Bladder microvascular endothelial cell (primary cell): ENCODE results near the gene ARAP3. TPM values are rescaled to one million over a fixed set of nuclear protein-coding genes. Genes with fewer than 3 reads are reported as not detected.

Experiments used
- total RNA-seq: library from RNA; depleted of rRNA; stranded (reverse); fragments of >200 nt; gene quantifications from 2 replicates; pipeline ENCODE4 v1.2.3, GENCODE V29; 2014

Gene ARAP3, protein sequence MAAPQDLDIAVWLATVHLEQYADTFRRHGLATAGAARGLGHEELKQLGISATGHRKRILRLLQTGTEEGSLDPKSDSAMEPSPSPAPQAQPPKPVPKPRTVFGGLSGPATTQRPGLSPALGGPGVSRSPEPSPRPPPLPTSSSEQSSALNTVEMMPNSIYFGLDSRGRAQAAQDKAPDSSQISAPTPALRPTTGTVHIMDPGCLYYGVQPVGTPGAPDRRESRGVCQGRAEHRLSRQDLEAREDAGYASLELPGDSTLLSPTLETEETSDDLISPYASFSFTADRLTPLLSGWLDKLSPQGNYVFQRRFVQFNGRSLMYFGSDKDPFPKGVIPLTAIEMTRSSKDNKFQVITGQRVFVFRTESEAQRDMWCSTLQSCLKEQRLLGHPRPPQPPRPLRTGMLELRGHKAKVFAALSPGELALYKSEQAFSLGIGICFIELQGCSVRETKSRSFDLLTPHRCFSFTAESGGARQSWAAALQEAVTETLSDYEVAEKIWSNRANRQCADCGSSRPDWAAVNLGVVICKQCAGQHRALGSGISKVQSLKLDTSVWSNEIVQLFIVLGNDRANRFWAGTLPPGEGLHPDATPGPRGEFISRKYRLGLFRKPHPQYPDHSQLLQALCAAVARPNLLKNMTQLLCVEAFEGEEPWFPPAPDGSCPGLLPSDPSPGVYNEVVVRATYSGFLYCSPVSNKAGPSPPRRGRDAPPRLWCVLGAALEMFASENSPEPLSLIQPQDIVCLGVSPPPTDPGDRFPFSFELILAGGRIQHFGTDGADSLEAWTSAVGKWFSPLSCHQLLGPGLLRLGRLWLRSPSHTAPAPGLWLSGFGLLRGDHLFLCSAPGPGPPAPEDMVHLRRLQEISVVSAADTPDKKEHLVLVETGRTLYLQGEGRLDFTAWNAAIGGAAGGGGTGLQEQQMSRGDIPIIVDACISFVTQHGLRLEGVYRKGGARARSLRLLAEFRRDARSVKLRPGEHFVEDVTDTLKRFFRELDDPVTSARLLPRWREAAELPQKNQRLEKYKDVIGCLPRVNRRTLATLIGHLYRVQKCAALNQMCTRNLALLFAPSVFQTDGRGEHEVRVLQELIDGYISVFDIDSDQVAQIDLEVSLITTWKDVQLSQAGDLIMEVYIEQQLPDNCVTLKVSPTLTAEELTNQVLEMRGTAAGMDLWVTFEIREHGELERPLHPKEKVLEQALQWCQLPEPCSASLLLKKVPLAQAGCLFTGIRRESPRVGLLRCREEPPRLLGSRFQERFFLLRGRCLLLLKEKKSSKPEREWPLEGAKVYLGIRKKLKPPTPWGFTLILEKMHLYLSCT (N-terminal part only)
- 26.2 and 58.8 TPM in 2 replicates for total RNA-seq

DNA sequence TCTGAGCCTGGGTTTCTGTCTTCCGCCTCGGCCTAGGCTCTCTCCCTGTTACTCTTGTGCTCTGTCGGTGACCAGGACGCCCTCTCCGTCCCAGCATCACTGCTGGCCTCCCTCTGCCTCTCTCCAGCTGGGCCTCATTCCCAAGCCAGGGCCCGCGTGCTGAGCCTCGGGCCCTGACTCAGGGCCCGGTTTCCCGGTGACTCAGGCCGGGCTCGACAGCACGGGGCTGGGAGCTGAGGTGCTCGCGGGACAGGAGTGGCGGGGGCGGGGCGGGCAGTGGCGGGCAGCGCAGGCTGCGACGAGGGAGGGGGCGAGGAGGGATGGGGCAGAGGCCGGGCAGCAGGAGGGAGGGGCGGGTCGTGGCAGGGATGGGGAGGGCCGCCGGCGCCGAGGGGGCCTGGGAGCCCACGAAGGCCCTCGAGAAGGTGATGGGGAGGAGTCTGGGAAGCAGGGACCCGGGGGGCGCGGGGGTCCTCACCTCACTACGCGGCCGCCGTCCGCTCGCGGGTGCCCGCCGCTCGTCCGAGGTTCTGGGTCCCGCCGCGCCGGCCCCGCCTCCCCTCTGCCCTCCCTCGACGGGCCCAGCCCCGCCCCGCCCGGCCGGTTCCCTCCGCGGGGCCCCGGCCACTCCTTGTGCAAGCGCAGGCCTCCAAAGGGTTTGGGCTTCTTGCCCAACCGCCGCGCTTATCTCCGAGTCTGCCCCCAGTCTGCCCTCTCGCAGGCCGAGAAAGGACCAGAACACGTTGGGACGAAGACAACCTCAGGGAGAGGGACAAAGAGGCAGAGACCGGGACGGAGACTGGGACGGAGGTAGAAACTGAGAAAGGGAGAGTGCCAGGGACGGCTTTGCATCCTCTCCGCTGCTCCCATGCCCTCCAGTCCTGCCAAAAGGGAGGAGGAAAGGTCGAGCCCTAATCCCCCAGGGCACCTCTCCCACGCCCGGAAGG, at the start of gene ARAP3:
Gene ARAP3, minus strand, starts transcription at position 536 of the 947 bp plus-strand sequence. CDS start 1,744 bp downstream, outside the sequence.

DNA sequence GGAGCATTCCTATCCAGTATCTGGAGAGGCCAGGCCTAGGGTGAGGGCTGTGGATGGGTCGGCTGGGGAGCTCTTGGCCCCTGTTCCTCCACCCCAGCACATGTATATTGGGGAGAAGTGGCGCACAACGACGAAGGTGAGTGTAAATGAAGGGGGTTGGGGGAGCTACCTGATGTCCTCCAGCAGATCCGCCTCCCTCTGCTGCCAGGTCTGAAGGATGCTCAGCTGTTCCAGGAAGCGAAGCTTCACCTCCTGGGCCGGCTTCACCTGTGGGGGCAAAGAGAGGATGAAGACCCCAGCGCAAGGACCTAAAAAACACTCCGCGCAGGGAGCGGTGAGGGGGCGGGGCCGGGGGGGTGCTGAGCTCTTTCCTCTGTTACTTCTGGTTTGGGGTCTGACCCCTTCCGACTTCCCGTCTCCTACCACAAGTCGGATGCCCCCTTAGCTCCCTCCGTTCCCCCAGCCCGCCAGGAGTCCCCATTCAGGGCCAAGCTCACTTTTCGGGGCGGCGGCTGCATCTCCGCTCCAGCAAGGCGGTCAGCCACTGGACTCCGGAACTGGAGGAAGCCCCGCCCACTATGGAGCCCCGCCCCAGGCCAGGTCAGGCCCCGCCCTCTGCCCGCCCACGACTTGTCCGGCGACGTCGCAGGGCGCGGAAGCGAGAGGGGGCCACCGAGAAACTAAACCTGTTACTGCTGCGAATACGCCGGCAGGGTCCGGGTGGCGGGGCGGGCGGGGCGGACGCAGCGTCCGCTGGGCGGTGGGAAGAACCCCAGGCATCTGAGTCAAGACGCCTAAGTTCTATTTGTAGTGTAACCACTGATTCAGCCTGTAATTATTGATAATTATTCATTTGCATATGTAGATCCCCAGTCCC, 30.9 kb downstream of the ARAP3 start, which contains the start of gene FCHSD1:
Gene FCHSD1, minus strand, starts transcription at position 568 of the 877 bp plus-strand sequence. Its CDS starts 50 bp downstream, at position 518.

DNA sequence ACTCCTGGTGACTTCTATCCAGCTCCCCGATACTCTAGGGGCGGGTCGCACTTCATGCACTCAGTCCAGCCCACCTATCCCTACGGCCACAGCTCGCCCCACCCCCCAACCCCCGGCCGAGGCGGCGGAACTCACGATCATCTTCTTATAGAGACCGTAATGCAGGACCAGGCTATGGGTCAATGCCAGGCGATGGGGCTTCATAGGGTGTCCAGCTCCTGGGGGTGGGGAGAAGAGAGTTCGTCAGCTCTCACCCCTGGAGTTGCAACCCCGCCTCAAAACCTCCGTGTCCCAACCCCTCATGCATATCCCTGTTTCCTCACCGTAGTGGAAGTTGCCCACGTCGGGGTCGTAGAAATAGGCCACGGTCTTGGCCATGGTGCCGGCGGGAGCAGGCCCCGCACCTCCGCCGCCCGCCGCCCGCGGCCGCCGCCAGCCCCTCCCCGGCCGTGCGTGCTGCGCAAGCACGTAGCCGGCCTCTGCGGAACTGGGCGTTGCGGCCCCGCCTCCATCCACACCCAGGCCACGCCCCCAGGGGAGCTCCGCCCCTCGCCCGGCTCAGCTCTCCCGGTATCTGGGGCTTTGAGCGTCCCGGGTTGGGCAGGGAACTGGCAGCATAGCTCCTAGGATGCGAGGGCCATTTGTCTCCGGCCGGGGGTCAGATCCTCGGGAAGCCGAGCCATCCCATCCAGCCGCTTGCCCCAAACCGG, 45.5 kb downstream of the ARAP3 start, which contains the start of the genes HDAC3 and RELL2:
Gene HDAC3, minus strand, starts transcription at position 437 of the 710 bp plus-strand sequence. Its CDS starts 59 bp downstream, at position 378.
Gene RELL2, plus strand, starts transcription at position 585 of the 710 bp plus-strand sequence. CDS start 1,229 bp downstream, outside the sequence.

DNA sequence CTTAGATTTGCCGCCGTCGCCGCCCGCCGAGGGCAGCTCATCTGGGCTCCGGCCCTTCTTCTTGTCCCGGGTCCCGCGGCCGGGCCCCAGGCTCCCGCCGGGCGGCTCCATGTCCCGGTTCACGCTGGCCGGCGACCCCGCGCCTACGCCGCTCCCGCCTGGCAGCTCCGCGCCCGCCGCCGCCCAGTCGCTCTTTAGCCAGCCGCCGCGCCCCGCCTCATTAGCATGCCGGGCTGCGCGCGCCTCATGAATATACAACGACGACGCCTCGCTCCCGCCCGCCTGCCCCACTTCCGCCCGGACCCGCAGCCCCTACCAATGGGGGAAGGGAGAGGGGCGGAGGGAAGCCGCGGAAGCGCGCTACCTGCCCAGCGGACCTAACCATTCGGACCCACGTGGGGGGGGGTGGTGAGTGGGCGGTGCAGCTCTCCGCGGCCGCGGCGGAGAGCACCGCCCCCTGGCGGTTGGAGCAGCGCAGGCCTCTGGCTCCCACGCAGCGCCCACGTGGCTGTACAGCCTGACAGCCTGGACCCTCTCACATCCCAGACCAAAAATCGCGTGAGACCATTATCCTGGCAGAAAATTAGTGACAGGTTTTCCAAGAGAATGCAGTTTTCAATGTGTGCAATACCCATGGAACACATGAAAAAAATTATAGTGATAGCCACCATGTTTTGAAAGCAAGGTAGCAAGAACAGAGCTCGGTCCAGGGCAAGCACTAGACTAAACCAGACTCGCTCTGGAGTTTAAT, 63.1 kb downstream of the ARAP3 start, which contains the start of gene DIAPH1:
Gene DIAPH1, minus strand, starts transcription at position 197 of the 751 bp plus-strand sequence. Its CDS starts 86 bp downstream, at position 111.

Other genes with a start within 250 kb of the ARAP3 start
- 6.5 and 22.3 TPM in 2 replicates for gene PCDHGC3, start 206.3 kb downstream of the ARAP3 start, total RNA-seq
- gene PCDHGC4, start 197.2 kb downstream of the ARAP3 start, total RNA-seq = 0.49 and 2.8 TPM in 2 replicates
- gene PCDHGC5, start 193.1 kb downstream of the ARAP3 start, total RNA-seq = 0.32 and 1.4 TPM in 2 replicates
- gene DIAPH1, start 63.2 kb downstream of the ARAP3 start, total RNA-seq = 43.5 and 77.2 TPM in 2 replicates
- 35.5 and 49.5 TPM in 2 replicates for gene HDAC3, start 45.4 kb downstream of the ARAP3 start, total RNA-seq
- gene RELL2, start 45.2 kb downstream of the ARAP3 start, total RNA-seq = 3.1 and 5.6 TPM in 2 replicates
- gene FCHSD1, start 30.8 kb downstream of the ARAP3 start, total RNA-seq = 14.2 and 24.1 TPM in 2 replicates
- 191 and 196 TPM in 2 replicates for gene PCDH1, start 196.2 kb upstream of the ARAP3 start, total RNA-seq
- 33.7 and 65.3 TPM in 2 replicates for gene DELE1, start 241.6 kb upstream of the ARAP3 start, total RNA-seq